Adipose tissue (tissue), 3 donors: ENCODE data around the gene SLC17A7. TPM values are rescaled to one million over a fixed set of nuclear protein-coding genes. Genes with fewer than 3 reads are reported as not detected.

ENCODE experiments used
- H3K27ac ChIP-seq: one replicate; pipeline ENCODE4 v1.5.1; 2013; ENCODE audit warnings: low read depth, low read length
- WGBS, 3 donors: extraction: QIAGEN DNeasy Blood & Tissue Kit; methylation state at CpG; one replicate each; pipeline ENCODE4 v1.1.7; 2013; 5-methylcytosine and 5-hydroxymethylcytosine counted together
- polyA plus RNA-seq, 3 donors: library from polyadenylated mRNA; stranded (reverse); fragments of 200-250 nt; gene quantifications; one replicate each; pipeline ENCODE4 v1.2.3, GENCODE V29; 2013
- donor health status: healthy with polysubstance abuse.
- donor health status: Bipolar disorder and iron deficiency.
- donor health status: healthy.

The SLC17A7 gene
- polyA plus RNA-seq, 3 donors, result 0.23 to 7.3 (median 1.5) TPM

- no peak overlapping the region for H3K27ac ChIP-seq
- 5 to 9% (median 8%) methylated on average over 48 of the region's 48 CpGs for WGBS, 3 donors
These were observed 20.1 kb downstream of the SLC17A7 start for GRCh38 chr19:49421039-49421877.

- H3K27ac ChIP-seq, result no peak overlapping the region
- WGBS, 3 donors, result 75 to 83% (median 75%) methylated on average over 2 of the region's 2 CpGs
These were observed 21.1 kb downstream of the SLC17A7 start for GRCh38 chr19:49420227-49420626.

- no peak overlapping the region for H3K27ac ChIP-seq
- WGBS, 3 donors, result 74 to 87% (median 84%) methylated on average over 2 of the region's 2 CpGs
These were observed 22.2 kb downstream of the SLC17A7 start for GRCh38 chr19:49419173-49419572.

- WGBS, 3 donors, result 80 to 86% (median 81%) methylated on average over 5 of the region's 5 CpGs
- H3K27ac ChIP-seq, result no peak overlapping the region
These were observed 22.8 kb downstream of the SLC17A7 start for GRCh38 chr19:49418511-49418910.

GRCh38 chr19:49417088-49417487 lies 24.2 kb downstream of the SLC17A7 start:
- 65 to 73% (median 71%) methylated on average over 5 to 7 of the region's 7 CpGs for WGBS, 3 donors
- no peak overlapping the region for H3K27ac ChIP-seq

GRCh38 chr19:49415810-49416200 lies 25.5 kb downstream of the SLC17A7 start:
- 78 to 92% (median 90%) methylated on average over 2 of the region's 2 CpGs for WGBS, 3 donors
- H3K27ac ChIP-seq, result no peak overlapping the region

- H3K27ac ChIP-seq, result no peak overlapping the region
- WGBS, 3 donors, result 45 to 72% (median 49%) methylated on average over 15 of the region's 15 CpGs
These were observed 26.1 kb downstream of the SLC17A7 start for GRCh38 chr19:49415102-49415809.

GRCh38 chr19:49414256-49414655 lies 27.1 kb downstream of the SLC17A7 start:
- 73 to 88% (median 83%) methylated on average over 3 of the region's 3 CpGs for WGBS, 3 donors
- H3K27ac ChIP-seq, result no peak overlapping the region

GRCh38 chr19:49413348-49413747 lies 28.0 kb downstream of the SLC17A7 start:
- H3K27ac ChIP-seq, result no peak overlapping the region
- WGBS, 3 donors, result 63 to 70% (median 65%) methylated on average over 9 of the region's 9 CpGs

- no peak overlapping the region for H3K27ac ChIP-seq
- WGBS, 3 donors, result 67 to 77% (median 73%) methylated on average over 3 of the region's 3 CpGs
These were observed 29.5 kb downstream of the SLC17A7 start for GRCh38 chr19:49411681-49412326.

GRCh38 chr19:49409441-49410029 lies 31.8 kb downstream of the SLC17A7 start:
- 67 to 75% (median 68%) methylated on average over 5 of the region's 5 CpGs for WGBS, 3 donors
- no peak overlapping the region for H3K27ac ChIP-seq

GRCh38 chr19:49408816-49409440 lies 32.4 kb downstream of the SLC17A7 start:
- 81 to 87% (median 82%) methylated on average over 8 of the region's 8 CpGs for WGBS, 3 donors
- H3K27ac ChIP-seq, result no peak overlapping the region

GRCh38 chr19:49407482-49408015 lies 33.8 kb downstream of the SLC17A7 start:
- 84 to 88% (median 88%) methylated on average over 16 of the region's 16 CpGs for WGBS, 3 donors
- no peak overlapping the region for H3K27ac ChIP-seq

GRCh38 chr19:49407079-49407478 lies 34.2 kb downstream of the SLC17A7 start:
- H3K27ac ChIP-seq, result no peak overlapping the region
- 55 to 76% (median 66%) methylated on average over 7 of the region's 7 CpGs for WGBS, 3 donors

- 45 to 64% (median 63%) methylated on average over 7 of the region's 7 CpGs for WGBS, 3 donors
- no peak overlapping the region for H3K27ac ChIP-seq
These were observed 37.7 kb downstream of the SLC17A7 start for GRCh38 chr19:49403404-49404187.

GRCh38 chr19:49400029-49400428 lies 41.3 kb downstream of the SLC17A7 start:
- no peak overlapping the region for H3K27ac ChIP-seq
- 76 to 87% (median 83%) methylated on average over 6 of the region's 6 CpGs for WGBS, 3 donors

- H3K27ac ChIP-seq, result no peak overlapping the region
- 85 to 88% (median 87%) methylated on average over 6 of the region's 6 CpGs for WGBS, 3 donors
These were observed 42.4 kb downstream of the SLC17A7 start for GRCh38 chr19:49398931-49399330.
